ENCODE data around the gene TSPAN5.

Gene TSPAN5

GRCh38 chr4:98585596-98585995, 72.8 kb downstream of the TSPAN5 start:
- DNase-seq (ENCODE audit: insufficient read length, low spot score) (no peak), FAIRE-seq (no peak)
- TF ChIP-seq POLR2A (IDR thresholded peaks at IDR 0.05; ENCODE audit: low read depth, low read length), result no peak
- TF ChIP-seq SPI1 (IDR thresholded peaks at IDR 0.05; ENCODE audit: low read depth, low read length), result no peak
- no peak for TF ChIP-seq TAF1 (IDR thresholded peaks at IDR 0.05; ENCODE audit: low read depth, low read length)
- no peak for TF ChIP-seq POU2F2 (IDR thresholded peaks at IDR 0.05; ENCODE audit: low read depth, low read length)
- no peak for TF ChIP-seq PAX5 (IDR thresholded peaks at IDR 0.05; ENCODE audit: insufficient read depth, low read length, severe bottlenecking)
- no peak for TF ChIP-seq POLR2AphosphoS5 (IDR thresholded peaks at IDR 0.05; ENCODE audit: low read depth, low read length)

- no peak for DNase-seq (ENCODE audit: insufficient read length, low spot score)
- TF ChIP-seq TAF1 (IDR thresholded peaks at IDR 0.05; ENCODE audit: low read depth, low read length) (no peak), SPI1 (IDR thresholded peaks at IDR 0.05; ENCODE audit: low read depth, low read length) (no peak), POLR2AphosphoS5 (IDR thresholded peaks at IDR 0.05; ENCODE audit: low read depth, low read length) (no peak)
- FAIRE-seq, result no peak
Measured at GRCh38 chr4:98584265-98584664, 74.1 kb downstream of the TSPAN5 start.

- DNase-seq (ENCODE audit: insufficient read length, low spot score) (no peak), FAIRE-seq (no peak)
- TF ChIP-seq POLR2AphosphoS5 (IDR thresholded peaks at IDR 0.05; ENCODE audit: low read depth, low read length) (no peak), POLR2A (IDR thresholded peaks at IDR 0.05; ENCODE audit: low read depth, low read length) (no peak), PAX5 (IDR thresholded peaks at IDR 0.05; ENCODE audit: insufficient read depth, low read length, severe bottlenecking) (no peak), POU2F2 (IDR thresholded peaks at IDR 0.05; ENCODE audit: low read depth, low read length) (no peak), SPI1 (IDR thresholded peaks at IDR 0.05; ENCODE audit: low read depth, low read length) (no peak), TAF1 (IDR thresholded peaks at IDR 0.05; ENCODE audit: low read depth, low read length) (no peak)
Measured at GRCh38 chr4:98583265-98583664, 75.1 kb downstream of the TSPAN5 start.

GRCh38 chr4:98581126-98581525, 77.3 kb downstream of the TSPAN5 start:
- DNase-seq (ENCODE audit: insufficient read length, low spot score) (no peak), FAIRE-seq (no peak)
- TF ChIP-seq POLR2A (IDR thresholded peaks at IDR 0.05; ENCODE audit: low read depth, low read length), result no peak
- no peak for TF ChIP-seq SPI1 (IDR thresholded peaks at IDR 0.05; ENCODE audit: low read depth, low read length)
- no peak for TF ChIP-seq PAX5 (IDR thresholded peaks at IDR 0.05; ENCODE audit: insufficient read depth, low read length, severe bottlenecking)

GRCh38 chr4:98577956-98578355, 80.5 kb downstream of the TSPAN5 start:
- DNase-seq (ENCODE audit: insufficient read length, low spot score) (no peak), FAIRE-seq (no peak)
- TF ChIP-seq POLR2AphosphoS5 (IDR thresholded peaks at IDR 0.05; ENCODE audit: low read depth, low read length) (no peak), POLR2A (IDR thresholded peaks at IDR 0.05; ENCODE audit: low read depth, low read length) (no peak), TAF1 (IDR thresholded peaks at IDR 0.05; ENCODE audit: low read depth, low read length) (no peak), POU2F2 (IDR thresholded peaks at IDR 0.05; ENCODE audit: low read depth, low read length) (no peak), PAX5 (IDR thresholded peaks at IDR 0.05; ENCODE audit: insufficient read depth, low read length, severe bottlenecking) (no peak), SPI1 (IDR thresholded peaks at IDR 0.05; ENCODE audit: low read depth, low read length) (no peak)

- FAIRE-seq (no peak), DNase-seq (ENCODE audit: insufficient read length, low spot score) (no peak)
- no peak for TF ChIP-seq SPI1 (IDR thresholded peaks at IDR 0.05; ENCODE audit: low read depth, low read length)
- no peak for TF ChIP-seq TAF1 (IDR thresholded peaks at IDR 0.05; ENCODE audit: low read depth, low read length)
- TF ChIP-seq POLR2A (IDR thresholded peaks at IDR 0.05; ENCODE audit: low read depth, low read length), result no peak
- no peak for TF ChIP-seq PAX5 (IDR thresholded peaks at IDR 0.05; ENCODE audit: insufficient read depth, low read length, severe bottlenecking)
- TF ChIP-seq POLR2AphosphoS5 (IDR thresholded peaks at IDR 0.05; ENCODE audit: low read depth, low read length), result no peak
- TF ChIP-seq POU2F2 (IDR thresholded peaks at IDR 0.05; ENCODE audit: low read depth, low read length), result no peak
Measured at GRCh38 chr4:98574816-98575215, 83.6 kb downstream of the TSPAN5 start.

- FAIRE-seq (no peak), DNase-seq (ENCODE audit: insufficient read length, low spot score) (no peak)
- TF ChIP-seq POLR2A (IDR thresholded peaks at IDR 0.05; ENCODE audit: low read depth, low read length) (no peak), TAF1 (IDR thresholded peaks at IDR 0.05; ENCODE audit: low read depth, low read length) (no peak), POU2F2 (IDR thresholded peaks at IDR 0.05; ENCODE audit: low read depth, low read length) (no peak), POLR2AphosphoS5 (IDR thresholded peaks at IDR 0.05; ENCODE audit: low read depth, low read length) (no peak), SPI1 (IDR thresholded peaks at IDR 0.05; ENCODE audit: low read depth, low read length) (no peak), PAX5 (IDR thresholded peaks at IDR 0.05; ENCODE audit: insufficient read depth, low read length, severe bottlenecking) (no peak)
Measured at GRCh38 chr4:98573791-98574190, 84.6 kb downstream of the TSPAN5 start.

DNA sequence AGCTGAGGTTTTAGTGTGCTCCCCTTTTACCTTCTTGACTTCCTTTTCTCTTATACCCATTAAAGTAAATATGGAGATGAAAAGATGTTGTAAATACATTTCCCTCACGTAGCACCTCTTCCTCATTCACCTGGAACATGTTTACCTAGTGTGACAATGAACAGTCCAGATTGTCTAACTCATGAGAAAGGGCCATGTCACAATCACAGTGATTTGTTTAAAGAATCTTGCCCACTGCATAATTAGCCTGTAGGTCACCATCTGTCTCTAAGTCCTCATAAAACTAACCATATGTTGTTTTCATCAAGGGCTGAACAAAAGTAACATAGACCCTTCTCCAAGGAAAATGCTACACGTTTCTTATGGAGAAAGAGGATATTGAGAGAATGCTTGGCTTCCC, 85.7 kb downstream of the TSPAN5 start:
- DNase-seq (ENCODE audit: insufficient read length, low spot score) (no peak), FAIRE-seq (no peak)
- TF ChIP-seq SPI1 (IDR thresholded peaks at IDR 0.05; ENCODE audit: low read depth, low read length) (no peak), POLR2A (IDR thresholded peaks at IDR 0.05; ENCODE audit: low read depth, low read length) (no peak), TAF1 (IDR thresholded peaks at IDR 0.05; ENCODE audit: low read depth, low read length) (no peak), POU2F2 (IDR thresholded peaks at IDR 0.05; ENCODE audit: low read depth, low read length) (no peak), PAX5 (IDR thresholded peaks at IDR 0.05; ENCODE audit: insufficient read depth, low read length, severe bottlenecking) (no peak), POLR2AphosphoS5 (IDR thresholded peaks at IDR 0.05; ENCODE audit: low read depth, low read length) (no peak)

DNA sequence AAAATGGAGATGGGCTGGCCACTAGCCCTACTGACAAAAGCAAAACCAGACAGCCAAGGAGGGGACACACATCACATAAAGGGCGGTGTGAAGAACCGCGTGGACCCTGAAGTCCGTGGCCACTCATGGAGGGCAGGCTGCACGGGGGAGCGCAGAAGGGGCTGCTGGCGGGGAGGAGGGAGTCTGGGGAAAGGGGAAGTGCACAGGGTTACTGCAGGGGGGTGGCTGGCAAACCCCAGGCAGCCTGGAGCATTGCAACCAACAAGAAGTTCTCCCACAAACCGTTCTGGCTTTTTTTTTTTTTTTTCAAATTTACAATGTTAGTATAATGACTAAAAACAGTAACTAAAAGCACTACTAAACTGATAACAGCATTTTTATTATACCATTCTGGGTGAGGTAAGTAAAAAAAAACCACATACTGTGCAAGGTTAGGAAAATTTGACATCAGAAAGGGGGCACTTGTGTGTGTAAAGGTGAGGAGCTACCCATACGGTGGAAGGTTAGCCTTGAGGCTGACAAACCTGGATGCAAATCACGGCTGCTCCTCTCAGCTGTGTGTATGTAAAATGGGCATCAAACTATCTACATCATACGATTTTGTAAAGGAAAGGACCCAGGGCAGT, 87.1 kb downstream of the TSPAN5 start:
- DNase-seq (ENCODE audit: insufficient read length, low spot score) (no peak), FAIRE-seq (no peak)
- TF ChIP-seq POLR2AphosphoS5 (IDR thresholded peaks at IDR 0.05; ENCODE audit: low read depth, low read length), result no peak
- TF ChIP-seq SPI1 (IDR thresholded peaks at IDR 0.05; ENCODE audit: low read depth, low read length), result peak; percentile 6; the same call in 1 of the 2 replicates

- no peak for FAIRE-seq
- DNase-seq (ENCODE audit: insufficient read length, low spot score), result no peak
- TF ChIP-seq TAF1 (IDR thresholded peaks at IDR 0.05; ENCODE audit: low read depth, low read length) (no peak), POU2F2 (IDR thresholded peaks at IDR 0.05; ENCODE audit: low read depth, low read length) (no peak), POLR2AphosphoS5 (IDR thresholded peaks at IDR 0.05; ENCODE audit: low read depth, low read length) (no peak)
Measured at GRCh38 chr4:98570151-98570797, 88.1 kb downstream of the TSPAN5 start.
